CD4-positive, alpha-beta T cell treated with Interleukin-6 at 100 ng/mL for 8 hours (primary cell): ENCODE results near the gene PPP1CA.
"Not testable (repeated sequence)": the region's sequence is repeated elsewhere in the genome, so short reads cannot be mapped to it uniquely, and the experiment has no call there.

Source experiments
- DNase-seq: peaks from one replicate; pipeline ENCODE4 v3.0.0-alpha.2; 2020; ENCODE audit warnings: mixed read lengths, low spot score

PPP1CA gene

DNA sequence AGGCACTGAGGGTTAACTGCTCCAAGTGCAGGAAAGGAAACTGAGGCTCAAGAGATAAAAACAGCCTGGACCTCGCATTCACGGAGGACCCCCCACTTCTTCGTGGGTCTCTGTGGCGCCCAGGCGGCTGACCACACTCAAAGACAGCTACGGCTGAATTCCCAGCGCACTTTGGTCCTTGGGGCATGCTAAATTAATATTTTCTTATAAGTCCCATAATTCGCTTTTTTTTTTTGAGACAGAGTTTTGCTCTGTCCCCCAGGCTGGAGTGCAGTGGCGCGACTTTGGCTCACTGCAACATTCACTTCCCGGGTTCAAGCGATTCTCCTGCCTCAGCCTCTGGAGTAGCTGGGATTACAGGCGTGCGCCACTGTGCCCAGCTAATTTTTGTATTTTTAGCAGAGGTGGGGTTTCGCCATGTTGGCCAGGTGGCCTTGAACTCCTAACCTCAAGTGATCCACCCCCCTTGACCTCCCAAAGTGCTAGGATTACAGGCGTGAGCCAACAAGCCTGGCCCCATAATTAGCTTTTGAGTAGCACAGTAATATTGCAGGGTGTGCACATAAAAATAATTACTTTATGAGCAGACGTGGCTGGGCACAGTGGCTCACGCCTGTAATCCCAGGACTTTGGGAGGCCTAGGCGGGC is 658 bp upstream of the PPP1CA start:
- not testable (repeated sequence) for DNase-seq

DNA sequence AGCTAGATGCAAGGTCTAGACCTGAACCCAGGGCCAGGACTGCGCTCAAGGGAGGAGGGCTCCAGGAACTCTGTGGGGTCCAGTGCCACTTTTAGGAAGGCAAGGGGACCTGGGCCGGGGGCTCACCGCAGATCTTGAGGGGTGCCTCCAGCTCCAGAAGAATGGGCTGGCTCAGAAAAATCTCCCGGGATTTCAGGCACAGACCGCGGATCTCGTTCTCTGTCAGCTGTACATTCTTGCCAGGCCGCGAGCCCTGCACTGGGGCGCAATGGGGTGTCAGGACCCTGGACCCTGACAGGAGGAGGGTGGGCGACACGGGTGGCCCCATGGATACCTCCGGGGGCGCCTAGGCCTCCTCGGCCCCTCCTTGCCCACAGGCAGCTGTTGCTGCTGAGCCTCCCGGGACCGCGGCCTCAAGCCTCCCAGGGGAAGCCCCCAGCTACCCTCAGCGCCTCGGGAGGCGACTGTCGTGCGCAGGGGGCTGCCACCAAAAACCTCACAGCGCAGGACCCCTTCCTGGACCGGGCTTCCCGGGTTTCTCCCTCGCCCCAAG is 640 bp downstream of the PPP1CA start:
- DNase-seq: no peak

DNA sequence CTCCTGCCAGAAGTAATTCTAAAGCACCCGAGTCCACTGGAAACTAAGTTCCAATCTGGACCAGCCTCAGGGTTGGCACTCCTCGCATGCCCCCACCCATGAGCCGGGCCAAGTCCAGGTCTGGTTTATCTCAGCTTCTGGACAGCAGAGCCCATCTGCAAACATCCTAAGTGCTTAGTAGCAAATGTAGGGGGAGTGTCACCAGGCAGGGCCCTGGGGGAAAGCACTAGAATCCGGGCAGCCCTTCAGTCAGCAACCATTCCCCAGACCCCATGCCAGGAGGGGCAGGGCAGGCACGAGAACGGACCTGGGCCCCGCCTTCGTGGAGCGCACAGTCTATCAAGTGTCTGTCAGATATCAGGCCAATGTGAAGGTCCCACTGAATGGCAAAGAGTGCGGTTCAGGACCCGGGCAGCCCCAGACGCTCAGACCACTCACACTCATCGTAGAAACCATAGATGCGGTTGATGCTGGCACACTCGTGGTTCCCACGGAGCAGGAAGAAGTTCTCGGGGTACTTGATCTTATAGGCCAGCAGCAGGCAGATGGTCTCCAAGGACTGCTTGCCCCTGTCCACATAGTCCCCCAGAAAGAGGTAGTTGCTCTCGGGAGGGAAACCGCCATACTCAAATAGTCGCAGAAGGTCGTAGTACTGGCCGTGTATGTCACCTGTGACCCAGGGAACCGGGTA is 1.3 kb downstream of the PPP1CA start:
- no peak for DNase-seq

DNA sequence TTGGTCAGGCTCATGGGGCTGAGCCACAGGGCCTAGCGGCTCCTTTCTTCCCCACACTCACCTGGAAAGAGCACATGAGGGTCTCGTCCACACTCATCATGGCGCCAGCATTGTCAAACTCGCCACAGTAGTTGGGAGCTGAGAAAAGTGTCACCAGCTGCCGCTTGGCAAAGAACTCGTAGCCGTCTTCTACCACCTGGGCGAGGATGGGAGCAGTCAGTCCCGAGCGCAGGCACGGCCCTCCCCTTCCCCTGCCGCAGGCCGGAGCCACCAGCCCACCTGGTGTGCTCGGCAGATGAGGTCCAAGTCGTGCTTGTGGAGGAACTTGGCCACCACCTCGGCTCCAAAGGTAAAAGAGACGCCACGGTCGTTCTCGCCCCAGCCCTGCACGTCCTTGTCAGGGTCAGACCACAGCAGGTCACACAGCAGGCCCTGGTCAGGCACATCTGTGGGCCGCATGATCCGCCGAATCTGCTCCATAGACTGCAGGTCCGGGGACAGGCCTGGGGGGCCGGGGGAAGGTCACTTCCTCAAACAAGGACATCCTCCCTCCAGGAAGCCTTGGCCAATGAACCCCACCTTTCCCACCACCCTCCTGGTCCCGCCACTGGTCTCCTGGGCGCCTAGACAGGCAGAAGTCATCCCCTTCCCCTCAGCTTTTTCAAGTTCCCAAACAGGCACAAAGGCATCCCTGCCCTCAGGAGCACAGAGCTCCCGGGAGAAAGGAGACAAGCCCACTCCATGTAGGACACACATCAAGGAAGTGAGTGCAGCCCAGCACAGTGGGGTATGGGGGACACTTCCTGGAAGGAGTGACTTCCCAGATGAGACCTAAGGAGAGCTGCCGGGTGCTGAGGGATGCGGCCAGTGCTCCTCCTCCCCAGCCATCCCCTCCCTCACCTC is 2.7 kb downstream of the PPP1CA start:
- no peak for DNase-seq

DNA sequence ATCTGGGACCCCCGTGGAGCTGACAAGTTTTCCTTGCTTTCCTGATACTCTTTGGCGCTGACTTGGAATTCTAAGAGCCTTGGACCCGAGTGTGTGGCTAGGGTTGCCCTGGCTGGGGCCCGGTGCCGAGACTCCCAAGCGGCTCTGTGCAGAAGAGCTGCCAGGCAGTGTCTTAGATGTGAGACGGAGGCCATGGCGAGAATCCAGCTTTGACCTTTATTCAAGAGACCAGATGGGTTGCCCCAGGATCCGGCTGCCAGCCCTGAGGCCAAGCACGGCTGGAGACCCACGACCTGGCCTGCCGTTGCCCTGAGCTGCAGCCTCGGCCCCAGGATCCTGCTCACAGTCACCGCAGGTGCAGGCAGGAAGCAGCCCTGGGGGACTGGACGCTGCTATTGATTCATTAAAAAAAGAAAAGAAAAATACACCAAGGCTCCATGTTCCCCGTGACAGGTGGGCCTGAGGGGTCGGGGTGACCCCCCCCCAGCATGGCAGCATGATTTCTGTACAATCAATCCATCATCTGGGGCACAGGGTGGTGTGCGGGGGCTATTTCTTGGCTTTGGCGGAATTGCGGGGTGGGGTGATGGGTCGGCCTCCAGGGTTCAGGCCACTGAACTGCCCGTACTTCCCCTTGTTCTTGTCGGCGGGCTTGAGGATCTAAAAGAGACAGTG is 3.5 kb downstream of the PPP1CA start:
- no peak for DNase-seq

DNA sequence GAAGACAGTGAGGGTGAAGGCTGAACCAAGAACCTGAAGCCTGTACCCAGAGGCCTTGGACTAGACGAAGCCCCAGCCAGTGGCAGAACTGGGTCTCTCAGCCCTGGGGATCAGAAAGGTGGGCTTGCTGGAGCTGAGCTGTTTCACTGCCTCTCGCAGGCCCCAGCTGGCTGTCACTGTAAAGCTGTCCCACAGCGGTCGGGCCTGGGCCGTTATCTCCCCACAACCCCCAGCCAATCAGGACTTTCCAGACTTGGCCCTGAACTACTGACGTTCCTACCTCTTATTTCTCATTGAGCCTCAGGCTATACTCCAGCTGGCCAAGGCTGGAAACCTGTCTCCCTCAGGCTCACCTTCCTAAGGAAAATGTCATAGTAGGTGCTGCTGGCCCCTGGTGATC is 4.1 kb downstream of the PPP1CA start:
- DNase-seq: no peak

DNA sequence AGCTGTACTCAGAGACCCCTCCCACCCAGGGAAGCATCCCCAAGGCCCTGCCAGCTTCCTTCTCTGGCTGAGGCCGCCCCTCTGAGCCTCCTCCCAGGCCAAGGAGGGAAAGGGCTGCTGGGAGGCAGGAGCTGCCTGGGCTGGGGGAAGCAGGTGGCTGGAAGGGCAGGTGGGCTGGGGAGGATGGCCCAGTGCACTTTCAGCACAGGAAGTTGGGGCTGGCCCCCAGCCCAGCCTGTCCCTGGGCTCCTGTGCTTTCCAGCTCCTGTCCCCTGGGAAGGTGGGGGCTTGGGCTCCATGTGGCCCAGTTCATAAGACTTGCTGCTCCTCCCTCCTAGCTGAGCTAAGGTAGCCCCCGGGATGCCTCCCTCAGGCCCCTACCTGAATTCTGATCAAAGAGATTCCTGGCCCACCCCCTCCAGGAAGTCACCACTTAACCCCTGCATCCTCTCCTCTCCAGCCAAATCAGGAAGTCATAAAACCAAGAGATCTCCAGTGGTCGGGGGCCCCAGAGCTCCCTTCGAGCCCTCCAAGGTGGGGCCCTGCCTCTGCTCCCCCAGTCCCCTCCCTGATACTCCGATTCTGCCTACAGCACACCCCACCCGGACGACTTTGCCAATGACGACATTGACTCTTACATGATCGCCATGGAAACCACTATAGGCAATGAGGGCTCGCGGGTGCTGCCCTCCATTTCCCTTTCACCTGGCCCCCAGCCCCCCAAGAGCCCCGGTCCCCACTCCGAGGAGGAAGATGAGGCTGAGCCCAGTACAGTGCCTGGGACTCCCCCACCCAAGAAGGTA is 4.9 kb downstream of the PPP1CA start:
- no peak for DNase-seq

DNA sequence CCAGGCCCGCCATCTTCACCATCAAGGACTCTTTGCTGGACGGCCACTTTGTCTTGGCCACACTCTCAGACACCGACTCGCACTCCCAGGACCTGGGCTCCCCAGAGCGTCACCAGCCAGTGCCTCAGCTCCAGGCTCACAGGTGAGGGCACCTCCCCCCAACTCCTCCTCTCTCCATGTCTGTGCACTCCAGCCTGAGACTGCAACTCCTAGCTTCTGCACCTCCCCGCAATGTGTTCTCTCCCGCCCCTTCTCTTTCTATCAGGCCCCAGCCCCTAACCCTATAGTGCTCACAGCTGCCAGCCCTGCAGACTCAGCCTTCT is 5.4 kb downstream of the PPP1CA start:
- no peak for DNase-seq

DNA sequence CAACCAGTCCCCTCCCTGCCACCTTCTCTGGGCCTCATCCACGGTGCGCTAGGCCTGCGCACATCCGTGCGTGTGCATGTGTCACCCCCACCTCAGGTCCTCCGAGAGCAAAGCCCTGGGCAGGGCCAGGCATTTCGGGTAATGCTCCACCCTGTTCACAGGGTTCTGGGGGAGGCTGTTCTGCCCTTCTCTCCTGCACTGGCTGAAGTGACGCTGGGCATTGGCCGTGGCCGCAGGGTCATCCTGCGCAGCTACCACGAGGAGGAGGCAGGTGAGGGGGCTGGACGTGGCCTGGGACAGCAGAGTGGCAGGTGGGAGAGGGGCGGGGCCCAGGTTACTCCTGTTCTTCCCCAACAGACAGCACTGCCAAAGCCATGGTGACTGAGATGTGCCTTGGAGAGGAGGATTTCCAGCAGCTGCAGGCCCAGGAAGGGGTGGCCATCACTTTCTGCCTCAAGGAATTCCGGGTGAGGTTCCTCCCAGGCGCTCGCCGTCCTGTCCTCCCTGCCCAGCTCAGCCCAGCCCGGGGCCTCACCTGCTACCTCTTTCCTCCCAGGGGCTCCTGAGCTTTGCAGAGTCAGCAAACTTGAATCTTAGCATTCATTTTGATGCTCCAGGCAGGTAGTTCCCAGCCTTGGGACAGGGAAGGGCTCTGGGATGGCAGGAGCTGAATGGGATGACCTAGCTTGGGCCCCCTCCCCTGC is 6.0 kb downstream of the PPP1CA start:
- DNase-seq: no peak

DNA sequence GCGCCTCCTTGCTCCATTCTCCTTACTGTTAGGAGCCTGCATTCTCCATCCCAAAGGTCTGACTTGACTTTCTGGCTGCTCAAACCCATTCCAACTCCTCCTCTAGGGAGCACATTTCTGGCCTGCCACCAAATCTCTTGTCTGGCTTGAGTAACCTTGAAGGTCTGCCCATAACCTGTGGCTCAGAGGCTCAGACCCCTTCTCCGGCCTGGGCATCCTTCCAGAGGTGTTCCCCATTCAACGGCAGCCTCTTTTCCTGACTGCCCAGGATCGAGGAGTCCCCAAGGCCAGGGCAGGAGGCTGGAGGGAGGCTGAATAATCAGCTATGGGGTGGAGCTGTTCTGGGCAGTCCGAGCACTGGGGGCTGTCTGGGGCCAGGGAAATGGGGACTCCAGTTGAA is 7.7 kb downstream of the PPP1CA start:
- DNase-seq: no peak

DNA sequence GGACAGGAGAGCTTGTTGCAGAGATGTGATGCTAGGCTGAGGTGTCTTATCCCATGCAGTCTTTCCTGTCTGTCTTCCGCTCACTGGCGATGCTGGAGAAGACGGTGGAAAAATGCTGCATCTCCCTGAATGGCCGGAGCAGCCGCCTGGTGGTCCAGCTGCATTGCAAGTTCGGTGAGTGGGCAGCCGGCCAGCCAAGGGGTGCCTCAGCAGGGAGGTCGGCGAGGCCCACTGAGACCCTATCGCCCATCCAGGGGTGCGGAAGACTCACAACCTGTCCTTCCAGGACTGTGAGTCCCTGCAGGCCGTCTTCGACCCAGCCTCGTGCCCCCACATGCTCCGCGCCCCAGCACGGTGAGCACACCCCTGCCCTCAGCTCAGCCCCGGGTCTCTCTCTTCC is 8.2 kb downstream of the PPP1CA start:
- no peak for DNase-seq

DNA sequence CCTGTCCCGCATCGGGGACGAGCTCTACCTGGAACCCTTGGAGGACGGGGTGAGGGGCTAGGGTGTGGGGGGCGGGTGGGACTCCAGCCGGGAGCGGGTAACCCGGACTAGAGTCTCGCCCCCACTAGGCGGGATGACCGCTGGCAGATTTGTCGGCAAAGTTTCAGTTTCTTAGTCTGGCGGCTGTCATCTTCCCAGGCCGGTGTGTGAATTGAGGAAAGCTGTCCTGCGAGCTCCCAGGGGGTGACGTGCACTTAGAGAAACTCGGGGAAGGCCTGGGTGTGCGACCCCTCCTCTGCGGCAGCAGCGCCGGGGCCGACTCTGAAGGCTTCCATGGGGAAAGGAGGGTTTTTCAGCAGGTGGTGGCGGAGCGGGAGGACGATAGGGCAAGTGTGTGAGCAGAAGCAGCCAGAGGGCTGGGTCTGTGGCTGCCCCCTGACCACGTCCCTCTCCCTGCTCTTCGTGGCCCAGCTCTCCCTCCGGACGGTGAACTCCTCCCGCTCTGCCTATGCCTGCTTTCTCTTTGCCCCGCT is 9.4 kb downstream of the PPP1CA start:
- no peak for DNase-seq

DNA sequence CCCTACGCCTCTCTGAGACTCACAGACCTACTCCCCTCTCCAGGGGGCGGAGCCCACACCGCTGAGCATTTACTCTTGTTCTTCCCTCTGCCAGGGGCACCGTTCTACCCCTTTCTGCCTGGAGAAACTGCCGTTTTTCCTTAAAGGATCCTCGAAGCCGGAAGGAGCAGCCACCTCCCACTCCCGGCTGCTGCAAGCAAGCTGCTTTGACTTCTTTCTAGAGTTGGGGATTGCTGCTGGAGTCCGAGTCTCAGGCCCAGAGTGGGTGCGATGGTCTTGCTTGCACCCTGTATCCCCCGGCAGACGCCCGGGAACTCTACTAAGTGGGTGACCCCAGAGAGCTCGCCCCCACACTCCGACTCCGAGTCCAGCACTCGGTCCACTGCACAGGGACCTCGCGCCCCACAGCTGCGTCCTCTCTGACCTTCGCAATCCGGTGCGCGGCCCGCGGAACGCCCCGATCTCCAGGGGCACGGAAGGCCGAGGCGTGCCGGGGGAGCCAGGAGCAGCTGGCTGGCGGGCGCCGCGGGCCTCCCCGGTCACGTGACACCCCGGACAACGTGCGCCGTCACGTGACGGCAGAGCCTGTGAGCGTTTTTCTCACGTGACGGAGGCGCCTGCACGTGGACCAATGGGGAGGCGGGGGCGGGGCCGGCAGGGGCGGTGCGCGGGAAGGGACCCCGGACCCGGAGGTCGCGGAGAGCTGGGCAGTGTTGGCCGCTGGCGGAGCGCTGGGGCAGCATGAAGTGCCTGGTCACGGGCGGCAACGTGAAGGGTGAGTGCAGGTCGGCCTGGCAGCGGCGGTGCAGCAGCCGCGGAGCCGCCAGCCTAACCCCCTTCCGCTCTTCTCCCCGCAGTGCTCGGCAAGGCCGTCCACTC is 10.1 kb downstream of the PPP1CA start, which contains the start of gene RAD9A:
TSS of gene RAD9A (plus strand) at position 683 of the 879 bp plus-strand sequence. CDS start at position 742, 59 bp downstream.
- peak; percentile 91 for DNase-seq

DNA sequence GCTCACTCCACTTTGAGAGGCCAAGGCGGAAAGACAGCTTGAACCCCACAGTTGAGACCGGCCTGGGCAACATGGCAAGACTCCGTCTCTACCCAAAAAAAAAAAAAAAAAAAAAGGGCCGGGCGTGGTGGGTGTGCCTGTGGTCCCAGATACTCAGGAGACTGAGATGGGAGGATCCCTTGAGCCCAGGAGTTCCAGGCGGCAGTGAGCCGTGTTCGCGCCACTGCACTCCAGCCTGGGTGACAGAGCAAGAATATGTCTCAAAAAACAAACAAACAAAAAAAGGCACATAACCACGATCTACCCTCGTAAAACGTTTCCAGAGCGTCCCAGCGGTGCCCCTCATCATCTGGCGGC is 10.7 kb downstream of the PPP1CA start:
- no peak for DNase-seq

DNA sequence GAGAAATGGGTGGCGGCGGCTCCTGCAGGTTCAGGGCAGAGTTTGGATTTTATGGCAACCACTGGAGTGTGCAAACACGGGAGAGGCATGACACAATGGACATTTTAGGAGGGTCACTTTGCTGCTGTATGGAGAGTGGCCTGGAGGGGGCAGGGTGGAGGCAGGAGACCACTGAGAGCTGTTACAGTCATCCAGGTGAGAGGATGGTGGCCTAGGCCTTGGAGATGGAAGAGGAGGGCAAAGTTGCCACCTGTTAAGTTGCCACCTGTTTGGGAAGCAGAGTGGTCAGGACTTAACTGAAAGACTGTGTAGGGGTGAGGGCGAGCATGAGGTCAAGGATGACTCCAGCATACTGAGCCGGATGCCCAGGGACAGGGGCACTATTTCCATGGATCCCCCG is 12.2 kb downstream of the PPP1CA start:
- peak; percentile 45 for DNase-seq

DNA sequence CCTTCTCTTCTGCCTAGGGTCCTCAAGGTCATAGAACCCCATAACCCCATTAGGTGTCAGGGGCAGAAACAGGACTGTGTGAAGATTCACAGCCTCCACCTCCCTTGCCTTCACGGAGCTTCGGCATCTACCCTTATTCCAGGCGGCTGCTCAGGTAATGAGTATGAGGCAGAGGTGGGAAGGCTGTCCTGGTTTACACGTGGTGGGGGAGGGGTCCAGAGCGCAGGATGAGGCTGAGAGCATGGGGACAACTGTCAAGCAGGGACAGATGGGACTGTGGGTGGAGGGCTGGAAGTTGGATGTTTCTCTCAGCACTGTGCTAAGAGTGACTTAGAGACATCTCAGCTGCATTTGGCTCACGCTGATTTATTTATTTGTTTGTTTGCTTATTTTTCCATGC is 14.1 kb downstream of the PPP1CA start:
- DNase-seq: no peak

DNA sequence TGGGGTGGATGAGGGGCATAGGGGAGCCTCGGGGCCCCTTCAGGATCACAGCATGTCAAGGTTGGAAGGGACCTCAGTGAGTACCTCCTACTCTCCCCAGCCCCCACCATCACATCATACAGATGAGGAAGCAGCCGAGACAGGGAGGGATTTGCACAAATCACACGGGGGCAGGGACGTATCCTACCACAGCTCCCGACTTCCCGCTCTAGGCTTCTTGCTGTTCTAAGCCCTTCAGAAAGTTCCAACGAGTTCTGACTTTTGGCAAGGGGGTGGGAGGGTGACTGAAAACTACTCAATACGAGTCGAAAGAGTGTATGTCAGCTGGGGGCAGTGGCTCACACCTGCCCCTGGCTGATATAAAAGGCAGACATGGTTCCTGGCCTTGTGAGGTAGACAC is 14.6 kb downstream of the PPP1CA start:
- no peak for DNase-seq

DNA sequence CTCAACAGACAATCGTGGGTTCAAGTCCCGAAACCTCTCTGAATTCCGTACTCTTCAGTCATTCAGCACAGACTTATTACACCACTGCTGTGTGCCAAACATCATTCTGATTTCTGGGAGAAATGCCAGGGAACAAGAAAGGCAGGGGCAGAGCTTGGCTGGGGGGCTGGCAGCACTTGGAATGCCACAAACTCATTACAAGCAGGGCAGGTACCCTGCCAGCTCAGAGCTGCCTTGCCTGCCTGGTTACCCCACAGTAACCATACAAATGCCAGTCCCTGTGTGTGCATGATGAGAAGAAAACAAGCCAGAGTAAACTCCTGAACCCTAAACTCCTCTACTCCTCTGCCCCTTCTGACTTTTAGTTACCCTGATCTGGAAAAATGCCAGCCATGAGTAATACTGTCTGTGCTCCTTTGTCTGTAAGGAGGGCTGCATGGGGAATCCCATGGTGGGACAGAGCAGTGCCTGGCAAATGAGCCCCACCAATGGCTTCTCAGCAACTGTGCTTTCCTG is 16.7 kb downstream of the PPP1CA start:
- DNase-seq: no peak
